OCI-LY1 (cell line): ENCODE results near the gene PAFAH2.

Experiments
- H2AFZ ChIP-seq: fragments of 200-600 bp; sonication (generic), shearing (Covaris generic); 2 replicates; pipeline ENCODE4 v1.6.0; 2014; ENCODE audit warnings: antibody characterized with exemption, mild to moderate bottlenecking, low read length
- H3F3A ChIP-seq: fragments of 200-600 bp; sonication (generic), shearing (Covaris generic); 2 replicates; pipeline ENCODE4 v1.6.0; 2014; ENCODE audit warnings: mild to moderate bottlenecking, antibody characterized with exemption, low read length, moderate library complexity; ENCODE audit not compliant: insufficient read depth
- H3K27ac ChIP-seq: fragments of 200-600 bp; sonication (generic); 2 replicates; pipeline ENCODE4 v1.5.1; 2014; ENCODE audit warnings: low read length, mixed run types, mild to moderate bottlenecking, low read depth; ENCODE audit not compliant: poor library complexity, severe bottlenecking
- H3K27me3 ChIP-seq: fragments of 200-600 bp; sonication (generic); 2 replicates; pipeline ENCODE4 v1.6.0; 2014; ENCODE audit warnings: antibody characterized with exemption, mild to moderate bottlenecking, low read length, moderate library complexity; ENCODE audit not compliant: insufficient read depth
- H3K36me3 ChIP-seq: fragments of 200-600 bp; sonication (generic); 2 replicates; pipeline ENCODE4 v1.6.1; 2014; ENCODE audit warnings: mild to moderate bottlenecking, antibody characterized with exemption, low read length, moderate library complexity, mixed read lengths; ENCODE audit not compliant: insufficient read depth
- H3K4me1 ChIP-seq: fragments of 200-600 bp; sonication (generic); 2 replicates; pipeline ENCODE4 v1.5.1; 2014; ENCODE audit warnings: mild to moderate bottlenecking, low read length, moderate library complexity; ENCODE audit not compliant: insufficient read depth, severe bottlenecking
- H3K4me2 ChIP-seq: fragments of 200-600 bp; sonication (generic), shearing (Covaris generic); 2 replicates; pipeline ENCODE4 v1.6.1; 2014; ENCODE audit warnings: low read length
- H3K4me3 ChIP-seq: fragments of 200-600 bp; sonication (generic); 2 replicates; pipeline ENCODE4 v1.5.1; 2014; ENCODE audit warnings: low read length, low read depth, mild to moderate bottlenecking, mixed read lengths; ENCODE audit not compliant: poor library complexity, severe bottlenecking
- H3K79me2 ChIP-seq: fragments of 200-600 bp; shearing (Covaris generic); 2 replicates; pipeline ENCODE4 v1.6.1; 2016; ENCODE audit warnings: mixed run types, low read length, mixed read lengths; ENCODE audit not compliant: insufficient read depth
- H3K9ac ChIP-seq: fragments of 200-600 bp; sonication (generic), shearing (Covaris generic); 2 replicates; pipeline ENCODE4 v1.6.1; 2014; ENCODE audit warnings: mild to moderate bottlenecking, low read length, mixed read lengths
- H3K9me2 ChIP-seq: fragments of 200-600 bp; sonication (generic), shearing (Covaris generic); 2 replicates; pipeline ENCODE4 v1.6.1; 2014; ENCODE audit warnings: low read depth, mild to moderate bottlenecking, low read length, mixed read lengths
- H3K9me3 ChIP-seq: fragments of 200-600 bp; shearing (Covaris generic); 2 replicates; pipeline ENCODE4 v1.6.1; 2014; ENCODE audit warnings: low read length, mixed read lengths
- H4K20me1 ChIP-seq: fragments of 200-600 bp; sonication (generic), shearing (Covaris generic); 2 replicates; pipeline ENCODE4 v1.6.0; 2016; ENCODE audit warnings: mild to moderate bottlenecking, low read length; ENCODE audit not compliant: insufficient read depth
- EZH2 ChIP-seq: fragments of 200-600 bp; sonication (generic), shearing (Covaris generic); IDR thresholded peaks from 2 replicates; pipeline ENCODE4 v1.8.0; 2017; ENCODE audit warnings: borderline replicate concordance, mixed run types, mild to moderate bottlenecking, antibody characterized with exemption, low read length, moderate library complexity, mixed read lengths
- TF ChIP-seq, protein P1 (sequence below): fragments of 200-600 bp; sonication (generic), shearing (Covaris generic); IDR thresholded peaks from 2 replicates; pipeline ENCODE4 v1.5.1; 2017; ENCODE audit warnings: mild to moderate bottlenecking, antibody characterized with exemption, low read length, moderate library complexity, mixed read lengths

PAFAH2 gene

GRCh38 chr1:26028490-26028980 is 30.7 kb upstream of the PAFAH2 start:
- Histone ChIP-seq H3K4me1 (no peaks in the 10 kb centered on the region), H3K79me2 (no peaks in the 10 kb centered on the region), H3F3A (no peaks in the 10 kb centered on the region), H3K4me3 (no peak overlapping the region), H3K4me2 (no peak overlapping the region), H4K20me1 (no peaks in the 10 kb centered on the region), H3K27me3 (no peaks in the 10 kb centered on the region), H3K9ac (no peak overlapping the region), H3K9me3 (no peaks in the 10 kb centered on the region), H3K27ac (no peak overlapping the region), H3K36me3 (no peaks in the 10 kb centered on the region), H3K9me2 (no peaks in the 10 kb centered on the region), H2AFZ (no peak overlapping the region)
- TF ChIP-seq EZH2, result no peak
- TF ChIP-seq, protein P1, sequence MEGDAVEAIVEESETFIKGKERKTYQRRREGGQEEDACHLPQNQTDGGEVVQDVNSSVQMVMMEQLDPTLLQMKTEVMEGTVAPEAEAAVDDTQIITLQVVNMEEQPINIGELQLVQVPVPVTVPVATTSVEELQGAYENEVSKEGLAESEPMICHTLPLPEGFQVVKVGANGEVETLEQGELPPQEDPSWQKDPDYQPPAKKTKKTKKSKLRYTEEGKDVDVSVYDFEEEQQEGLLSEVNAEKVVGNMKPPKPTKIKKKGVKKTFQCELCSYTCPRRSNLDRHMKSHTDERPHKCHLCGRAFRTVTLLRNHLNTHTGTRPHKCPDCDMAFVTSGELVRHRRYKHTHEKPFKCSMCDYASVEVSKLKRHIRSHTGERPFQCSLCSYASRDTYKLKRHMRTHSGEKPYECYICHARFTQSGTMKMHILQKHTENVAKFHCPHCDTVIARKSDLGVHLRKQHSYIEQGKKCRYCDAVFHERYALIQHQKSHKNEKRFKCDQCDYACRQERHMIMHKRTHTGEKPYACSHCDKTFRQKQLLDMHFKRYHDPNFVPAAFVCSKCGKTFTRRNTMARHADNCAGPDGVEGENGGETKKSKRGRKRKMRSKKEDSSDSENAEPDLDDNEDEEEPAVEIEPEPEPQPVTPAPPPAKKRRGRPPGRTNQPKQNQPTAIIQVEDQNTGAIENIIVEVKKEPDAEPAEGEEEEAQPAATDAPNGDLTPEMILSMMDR, result no peak

DNA sequence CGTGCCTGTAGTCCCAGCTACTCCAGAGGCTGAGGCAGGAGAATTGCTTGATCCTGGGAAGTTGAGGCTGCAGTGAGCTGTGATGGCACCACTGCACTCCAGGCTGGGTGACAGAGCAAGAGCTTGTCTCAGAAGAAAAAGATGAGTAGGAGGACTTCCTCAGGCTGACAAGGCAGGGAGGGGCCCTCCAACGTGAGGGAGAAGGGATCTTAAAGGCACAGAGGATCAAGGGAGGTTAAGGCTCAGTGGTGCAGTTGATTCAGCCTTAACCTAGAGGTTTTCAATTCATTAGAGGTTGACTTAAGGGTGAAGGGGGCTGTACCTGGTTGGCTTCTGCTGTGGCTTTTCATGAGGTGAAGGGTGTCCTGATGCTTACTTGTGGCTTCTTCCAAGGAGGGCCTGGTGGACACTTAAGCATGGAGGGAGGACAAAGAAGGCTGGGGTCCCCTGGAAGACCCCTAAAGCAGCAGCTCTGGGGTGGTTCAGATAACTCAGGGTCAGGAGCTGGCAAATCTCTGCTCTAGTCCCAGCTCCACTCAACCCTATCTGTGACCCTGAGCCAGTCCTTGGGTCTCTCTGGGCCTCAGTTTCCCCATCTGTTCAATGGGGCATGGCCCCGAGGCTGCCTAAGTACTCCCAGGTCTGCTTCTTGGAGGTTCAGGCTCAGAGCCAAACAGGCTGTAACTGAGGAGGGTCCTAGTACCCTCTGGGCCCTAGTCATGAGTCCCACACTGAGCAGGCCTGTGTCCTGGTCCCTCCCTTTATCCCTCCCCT is 30.0 kb upstream of the PAFAH2 start:
- TF ChIP-seq, protein P1, result no peak
- TF ChIP-seq EZH2, result no peak
- H3K4me2 ChIP-seq, result no peak overlapping the region
- no peaks in the 10 kb centered on the region for H3K79me2 ChIP-seq
- no peaks in the 10 kb centered on the region for H4K20me1 ChIP-seq
- H3K27ac ChIP-seq, result no peak overlapping the region
- H2AFZ ChIP-seq, result no peak overlapping the region
- no peaks in the 10 kb centered on the region for H3K36me3 ChIP-seq
- H3K9me2 ChIP-seq, result no peaks in the 10 kb centered on the region
- H3K4me3 ChIP-seq, result no peak overlapping the region
- H3K27me3 ChIP-seq, result 0 out of 2 replicates have a peak, but pooled peaks cover 5% of the 10 kb centered on the region
- no peaks in the 10 kb centered on the region for H3K4me1 ChIP-seq
- no peaks in the 10 kb centered on the region for H3K9me3 ChIP-seq
- no peaks in the 10 kb centered on the region for H3F3A ChIP-seq
- no peak overlapping the region for H3K9ac ChIP-seq

- Histone ChIP-seq H3K9me2 (no peaks in the 10 kb centered on the region), H3K4me2 (no peak overlapping the region), H3K9ac (no peak overlapping the region), H3K9me3 (no peaks in the 10 kb centered on the region), H3K4me1 (no peaks in the 10 kb centered on the region), H3K36me3 (no peaks in the 10 kb centered on the region), H3K27ac (no peak overlapping the region), H3F3A (no peaks in the 10 kb centered on the region), H4K20me1 (no peaks in the 10 kb centered on the region), H2AFZ (no peak overlapping the region), H3K27me3 (0 out of 2 replicates have a peak, but pooled peaks cover 10% of the 10 kb centered on the region), H3K4me3 (no peak overlapping the region), H3K79me2 (no peaks in the 10 kb centered on the region)
- no peak for TF ChIP-seq EZH2
- TF ChIP-seq, protein P1, result no peak
Observed at GRCh38 chr1:26025517-26025916, 27.7 kb upstream of the PAFAH2 start.
